ENCODE measurements around the gene TBX18.
A peak's percentile ranks its signal among the peaks of the same experiment; 100 is the strongest.

Gene TBX18

GRCh38 chr6:84788689-84789088 lies 24.3 kb upstream of the TBX18 start:
- H3K4me1 ChIP-seq (ENCODE audit: insufficient read depth, low read length), result no peaks in the 10 kb centered on the region
- H3K9me3 ChIP-seq (ENCODE audit: low read length), result no peaks in the 10 kb centered on the region
- H3K27me3 ChIP-seq (ENCODE audit: control insufficient read depth in 1 of 2, insufficient read depth in 2 of 2, low read length in 2 of 2), result no peaks in the 10 kb centered on the region
- H3K9ac ChIP-seq (ENCODE audit: low read length), result no peak overlapping the region
- H3K27ac ChIP-seq (ENCODE audit: low read depth, low read length), result no peak overlapping the region
- no peak overlapping the region for H3K4me3 ChIP-seq (ENCODE audit: low read depth in 1 of 2, low read length in 2 of 2)
- no peaks in the 10 kb centered on the region for H3K36me3 ChIP-seq (ENCODE audit: insufficient read depth, low read length)

- Histone ChIP-seq H3K36me3 (ENCODE audit: insufficient read depth, low read length) (no peaks in the 10 kb centered on the region), H3K27ac (ENCODE audit: low read depth, low read length) (no peak overlapping the region), H3K4me1 (ENCODE audit: insufficient read depth, low read length) (no peaks in the 10 kb centered on the region), H3K9ac (ENCODE audit: low read length) (no peak overlapping the region), H3K4me3 (ENCODE audit: low read depth in 1 of 2, low read length in 2 of 2) (no peak overlapping the region), H3K27me3 (ENCODE audit: control insufficient read depth in 1 of 2, insufficient read depth in 2 of 2, low read length in 2 of 2) (peaks cover 0 to 7% of the 10 kb centered on the region in 2 donors), H3K9me3 (ENCODE audit: low read length) (no peaks in the 10 kb centered on the region)
Observed at GRCh38 chr6:84785671-84786070, 21.3 kb upstream of the TBX18 start.

GRCh38 chr6:84779917-84780316 lies 15.5 kb upstream of the TBX18 start:
- H3K4me3 ChIP-seq (ENCODE audit: low read depth in 1 of 2, low read length in 2 of 2), result no peak overlapping the region

GRCh38 chr6:84779380-84779779 lies 15.0 kb upstream of the TBX18 start:
- Histone ChIP-seq H3K27ac (ENCODE audit: low read depth, low read length) (no peak overlapping the region), H3K4me3 (ENCODE audit: low read depth in 1 of 2, low read length in 2 of 2) (no peak overlapping the region), H3K4me1 (ENCODE audit: insufficient read depth, low read length) (no peaks in the 10 kb centered on the region), H3K27me3 (ENCODE audit: control insufficient read depth in 1 of 2, insufficient read depth in 2 of 2, low read length in 2 of 2) (peaks cover 18 to 26% of the 10 kb centered on the region in 2 donors), H3K9ac (ENCODE audit: low read length) (no peak overlapping the region), H3K36me3 (ENCODE audit: insufficient read depth, low read length) (no peaks in the 10 kb centered on the region), H3K9me3 (ENCODE audit: low read length) (no peaks in the 10 kb centered on the region)

More at GRCh38 chr6:84779917-84780316, 15.5 kb upstream of the TBX18 start:
- Histone ChIP-seq H3K9me3 (ENCODE audit: low read length) (no peaks in the 10 kb centered on the region), H3K4me1 (ENCODE audit: insufficient read depth, low read length) (no peaks in the 10 kb centered on the region), H3K36me3 (ENCODE audit: insufficient read depth, low read length) (no peaks in the 10 kb centered on the region), H3K27me3 (ENCODE audit: control insufficient read depth in 1 of 2, insufficient read depth in 2 of 2, low read length in 2 of 2) (peaks cover 13 to 21% of the 10 kb centered on the region in 2 donors), H3K27ac (ENCODE audit: low read depth, low read length) (no peak overlapping the region), H3K9ac (ENCODE audit: low read length) (no peak overlapping the region)

GRCh38 chr6:84777888-84778287 lies 13.5 kb upstream of the TBX18 start:
- no peaks in the 10 kb centered on the region for H3K4me1 ChIP-seq (ENCODE audit: insufficient read depth, low read length)
- no peaks in the 10 kb centered on the region for H3K36me3 ChIP-seq (ENCODE audit: insufficient read depth, low read length)
- no peaks in the 10 kb centered on the region for H3K9me3 ChIP-seq (ENCODE audit: low read length)
- H3K27me3 ChIP-seq (ENCODE audit: control insufficient read depth in 1 of 2, insufficient read depth in 2 of 2, low read length in 2 of 2), result peaks cover 16 to 41% of the 10 kb centered on the region in 2 donors
- no peak overlapping the region for H3K4me3 ChIP-seq (ENCODE audit: low read depth in 1 of 2, low read length in 2 of 2)
- no peak overlapping the region for H3K27ac ChIP-seq (ENCODE audit: low read depth, low read length)
- H3K9ac ChIP-seq (ENCODE audit: low read length), result no peak overlapping the region

GRCh38 chr6:84776392-84776791 lies 12.0 kb upstream of the TBX18 start:
- H3K4me3 ChIP-seq (ENCODE audit: low read depth in 1 of 2, low read length in 2 of 2), result no peak overlapping the region
- no peaks in the 10 kb centered on the region for H3K9me3 ChIP-seq (ENCODE audit: low read length)
- H3K9ac ChIP-seq (ENCODE audit: low read length), result no peak overlapping the region
- H3K27me3 ChIP-seq (ENCODE audit: control insufficient read depth in 1 of 2, insufficient read depth in 2 of 2, low read length in 2 of 2), result peaks cover 30 to 56% of the 10 kb centered on the region in 2 donors
- no peaks in the 10 kb centered on the region for H3K36me3 ChIP-seq (ENCODE audit: insufficient read depth, low read length)
- H3K4me1 ChIP-seq (ENCODE audit: insufficient read depth, low read length), result no peaks in the 10 kb centered on the region
- H3K27ac ChIP-seq (ENCODE audit: low read depth, low read length), result no peak overlapping the region

- H3K9me3 ChIP-seq (ENCODE audit: low read length), result no peaks in the 10 kb centered on the region
- no peak overlapping the region for H3K4me3 ChIP-seq (ENCODE audit: low read depth in 1 of 2, low read length in 2 of 2)
- no peaks in the 10 kb centered on the region for H3K36me3 ChIP-seq (ENCODE audit: insufficient read depth, low read length)
- no peak overlapping the region for H3K9ac ChIP-seq (ENCODE audit: low read length)
- no peak overlapping the region for H3K27ac ChIP-seq (ENCODE audit: low read depth, low read length)
- peaks cover 35 to 63% of the 10 kb centered on the region in 2 donors for H3K27me3 ChIP-seq (ENCODE audit: control insufficient read depth in 1 of 2, insufficient read depth in 2 of 2, low read length in 2 of 2)
- H3K4me1 ChIP-seq (ENCODE audit: insufficient read depth, low read length), result no peaks in the 10 kb centered on the region
Observed at GRCh38 chr6:84775751-84776150, 11.4 kb upstream of the TBX18 start.

GRCh38 chr6:84774985-84775284 lies 10.5 kb upstream of the TBX18 start:
- H3K27me3 ChIP-seq (ENCODE audit: control insufficient read depth in 1 of 2, insufficient read depth in 2 of 2, low read length in 2 of 2), result peaks cover 43 to 71% of the 10 kb centered on the region in 2 donors
- no peaks in the 10 kb centered on the region for H3K9me3 ChIP-seq (ENCODE audit: low read length)
- no peak overlapping the region for H3K4me3 ChIP-seq (ENCODE audit: low read depth in 1 of 2, low read length in 2 of 2)
- no peaks in the 10 kb centered on the region for H3K36me3 ChIP-seq (ENCODE audit: insufficient read depth, low read length)
- H3K27ac ChIP-seq (ENCODE audit: low read depth, low read length), result no peak overlapping the region
- H3K9ac ChIP-seq (ENCODE audit: low read length), result no peak overlapping the region
- H3K4me1 ChIP-seq (ENCODE audit: insufficient read depth, low read length), result no peaks in the 10 kb centered on the region

- H3K4me1 ChIP-seq (ENCODE audit: insufficient read depth, low read length), result no peaks in the 10 kb centered on the region
- no peaks in the 10 kb centered on the region for H3K36me3 ChIP-seq (ENCODE audit: insufficient read depth, low read length)
- H3K27me3 ChIP-seq (ENCODE audit: control insufficient read depth in 1 of 2, insufficient read depth in 2 of 2, low read length in 2 of 2), result peaks cover 49 to 76% of the 10 kb centered on the region in 2 donors
- no peak overlapping the region for H3K27ac ChIP-seq (ENCODE audit: low read depth, low read length)
- H3K4me3 ChIP-seq (ENCODE audit: low read depth in 1 of 2, low read length in 2 of 2), result peak overlapping the region; percentile 25 to 35
- H3K9ac ChIP-seq (ENCODE audit: low read length), result no peak overlapping the region
- no peaks in the 10 kb centered on the region for H3K9me3 ChIP-seq (ENCODE audit: low read length)
Observed at GRCh38 chr6:84774157-84774984, 10.0 kb upstream of the TBX18 start.

- no peaks in the 10 kb centered on the region for H3K4me1 ChIP-seq (ENCODE audit: insufficient read depth, low read length)
- H3K9me3 ChIP-seq (ENCODE audit: low read length), result no peaks in the 10 kb centered on the region
- no peak overlapping the region for H3K9ac ChIP-seq (ENCODE audit: low read length)
- H3K4me3 ChIP-seq (ENCODE audit: low read depth in 1 of 2, low read length in 2 of 2), result peak overlapping the region in 1 of 2 donors; percentile 35
- H3K27ac ChIP-seq (ENCODE audit: low read depth, low read length), result no peak overlapping the region
- H3K27me3 ChIP-seq (ENCODE audit: control insufficient read depth in 1 of 2, insufficient read depth in 2 of 2, low read length in 2 of 2), result peaks cover 56 to 82% of the 10 kb centered on the region in 2 donors
- H3K36me3 ChIP-seq (ENCODE audit: insufficient read depth, low read length), result no peaks in the 10 kb centered on the region
Observed at GRCh38 chr6:84773431-84774156, 9.2 kb upstream of the TBX18 start.

GRCh38 chr6:84773133-84773430 lies 8.7 kb upstream of the TBX18 start:
- no peak overlapping the region for H3K9ac ChIP-seq (ENCODE audit: low read length)
- no peak overlapping the region for H3K27ac ChIP-seq (ENCODE audit: low read depth, low read length)
- H3K27me3 ChIP-seq (ENCODE audit: control insufficient read depth in 1 of 2, insufficient read depth in 2 of 2, low read length in 2 of 2), result peaks cover 61 to 87% of the 10 kb centered on the region in 2 donors

More at GRCh38 chr6:84773133-84773430, 8.7 kb upstream of the TBX18 start:
- no peaks in the 10 kb centered on the region for H3K36me3 ChIP-seq (ENCODE audit: insufficient read depth, low read length)
- H3K4me3 ChIP-seq (ENCODE audit: low read depth in 1 of 2, low read length in 2 of 2), result peak overlapping the region in 1 of 2 donors; percentile 35
- no peaks in the 10 kb centered on the region for H3K9me3 ChIP-seq (ENCODE audit: low read length)
- H3K4me1 ChIP-seq (ENCODE audit: insufficient read depth, low read length), result no peaks in the 10 kb centered on the region

Data from muscle layer of colon (tissue), 2 donors.